Measurements from ENCODE around the gene LGR6. TPM values are rescaled to one million over a fixed set of nuclear protein-coding genes. Genes with fewer than 3 reads are reported as not detected.
"Not testable (repeated sequence)": the region's sequence is repeated elsewhere in the genome, so short reads cannot be mapped to it uniquely, and the experiment has no call there.

Gene LGR6
- total and polyA plus RNA-seq, 5 experiments from 2014 or later = 0.25 to 6.2 (median 0.47) TPM; not detected in 2

GRCh38 chr1:202160377-202160940 lies 33.1 kb upstream of the LGR6 start, which contains the start of gene PTPN7:
TSS of gene PTPN7 (minus strand) at chr1:202160602. CDS start at chr1:202159402, 1,200 bp downstream.
- ATAC-seq (peak; percentile 76 to 78), DNase-seq (peak; percentile 67 to 88 (median 82))
- no peaks in the 10 kb centered on the region for H3K27me3 Mint-ChIP-seq
- peak within 1 kb of the TSS; percentile 96 to 99 (median 98) for H3K27ac Mint-ChIP-seq
- peaks cover 0 to 26% (median 2%) of the 10 kb centered on the region in 3 donors for H3K36me3 Mint-ChIP-seq
- POLR2A ChIA-PET = interaction anchor here (0.6 to 4.7 kb wide), 6 partner anchors 15 to 765 kb away, joined by 3 to 55 read pairs (median 3); partner anchors contain the start of genes ARL8A, PPP1R12B and UBE2T
- H3K4me3 Mint-ChIP-seq = peak within 1 kb of the TSS; percentile 93 to 100 (median 98)
- H3K4me1 Mint-ChIP-seq = peaks cover 47 to 87% (median 84%) of the 10 kb centered on the region in 4 donors
- H3K9me3 Mint-ChIP-seq = peaks cover 0 to 1% (median 0%) of the 10 kb centered on the region in 9 donors

GRCh38 chr1:202161151-202162046 lies 32.2 kb upstream of the LGR6 start:
- Mint-ChIP-seq H3K27ac (peak overlapping the region in 9 of 10 donors; percentile 55 to 99 (median 97)), H3K27me3 (no peaks in the 10 kb centered on the region), H3K9me3 (peaks cover 0 to 1% (median 0%) of the 10 kb centered on the region in 9 donors), H3K4me3 (peak overlapping the region; percentile 93 to 100 (median 98)), H3K36me3 (peaks cover 0 to 16% (median 2%) of the 10 kb centered on the region in 3 donors), H3K4me1 (peaks cover 44 to 90% (median 87%) of the 10 kb centered on the region in 4 donors)
- peak in 2 of 10 donors; percentile 18 to 52 for DNase-seq
- POLR2A ChIA-PET = interaction anchor here (0.7 to 4.7 kb wide), 4 partner anchors 10 to 187 kb away, joined by 3 to 55 read pairs (median 4); partner anchors contain the start of genes ARL8A, PPP1R12B and UBE2T
- no peak for ATAC-seq

DNA sequence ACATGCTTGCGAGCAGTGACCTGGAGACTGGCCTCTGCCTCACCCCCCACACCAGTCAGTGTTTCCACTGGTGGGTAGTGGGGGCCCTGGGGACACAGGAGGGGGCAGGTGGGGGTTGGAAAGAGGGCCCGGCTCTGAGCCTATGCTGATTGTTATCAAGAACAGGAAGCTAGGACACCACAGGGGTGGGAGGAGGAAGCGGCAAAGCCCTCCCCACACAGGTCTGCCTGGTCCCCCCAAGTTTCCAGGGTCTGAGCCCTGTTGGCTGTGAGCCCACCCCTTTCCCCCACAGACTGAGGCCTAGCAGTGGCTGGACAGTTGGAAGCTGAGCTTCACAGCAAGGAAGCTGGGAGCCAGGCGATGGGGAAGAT lies 31.6 kb upstream of the LGR6 start:
- DNase-seq (peak in 4 of 10 donors; percentile 22 to 69 (median 40)), ATAC-seq (peak in 1 of 2 donors; percentile 8)
- Mint-ChIP-seq H3K4me1 (peaks cover 44 to 93% (median 89%) of the 10 kb centered on the region in 4 donors), H3K9me3 (peaks cover 0 to 1% (median 0%) of the 10 kb centered on the region in 9 donors), H3K36me3 (peaks cover 0 to 12% (median 2%) of the 10 kb centered on the region in 3 donors), H3K27me3 (no peaks in the 10 kb centered on the region), H3K4me3 (peak overlapping the region; percentile 25 to 100 (median 98)), H3K27ac (peak overlapping the region in 8 of 10 donors; percentile 20 to 99 (median 76))
- POLR2A ChIA-PET = interaction anchor here (0.6 to 4.7 kb wide), 3 partner anchors 10 to 17 kb away, joined by 5 to 55 read pairs (median 5); partner anchors contain the start of gene ARL8A

DNA sequence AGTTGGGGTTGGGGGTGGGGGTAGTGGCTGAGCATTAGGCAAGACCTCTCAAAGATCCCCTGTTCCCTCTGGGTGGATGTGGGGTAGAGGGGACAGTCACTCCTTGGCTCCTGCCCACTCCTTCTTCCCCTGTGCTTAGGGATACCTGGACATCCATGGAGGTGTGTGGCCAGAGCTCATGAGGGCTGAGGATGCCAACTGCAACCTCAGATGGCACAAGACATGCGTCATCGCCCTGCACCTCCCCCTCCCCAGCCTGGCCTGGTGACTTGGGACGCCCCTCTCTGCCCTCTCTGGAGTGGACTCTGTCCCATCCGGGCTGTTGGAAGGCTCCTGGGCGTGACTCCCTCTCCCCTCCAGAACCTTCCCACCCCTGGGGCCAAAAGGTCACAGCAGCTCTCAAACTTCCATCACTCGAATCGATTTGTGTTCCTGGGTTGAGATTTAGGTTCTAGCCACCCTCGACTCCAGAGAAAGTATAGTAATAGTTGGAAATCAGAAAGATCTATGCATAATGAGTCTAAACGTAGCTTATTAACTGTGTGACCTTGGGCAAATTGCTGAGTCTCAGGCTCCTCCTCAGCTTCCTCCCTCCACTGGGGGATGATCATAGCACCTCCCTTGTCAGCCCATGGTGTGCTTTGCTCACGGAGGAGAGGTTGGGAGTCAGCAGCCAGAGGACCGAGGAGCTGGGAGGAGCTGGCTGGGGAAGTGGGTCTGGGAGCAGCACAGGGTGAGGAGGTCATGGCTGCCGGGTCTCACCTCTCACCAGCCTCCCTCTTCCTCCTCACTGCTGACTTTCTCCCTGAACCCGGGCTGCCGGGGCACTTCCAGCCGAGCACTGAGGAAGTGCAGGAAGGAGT lies 30.9 kb upstream of the LGR6 start:
- Mint-ChIP-seq H3K9me3 (peaks cover 0 to 1% (median 0%) of the 10 kb centered on the region in 9 donors), H3K27ac (peak overlapping the region; percentile 33 to 99 (median 76)), H3K27me3 (no peaks in the 10 kb centered on the region), H3K36me3 (peaks cover 0 to 6% (median 2%) of the 10 kb centered on the region in 3 donors), H3K4me3 (peak overlapping the region; percentile 40 to 100 (median 96)), H3K4me1 (peaks cover 43 to 89% (median 85%) of the 10 kb centered on the region in 4 donors)
- ATAC-seq (no peak), DNase-seq (peak in 1 of 10 donors; percentile 59)
- POLR2A ChIA-PET = interaction anchor here (0.6 to 4.7 kb wide), 4 partner anchors 9 to 17 kb away, joined by 3 to 55 read pairs (median 5); partner anchors contain the start of gene ARL8A

DNA sequence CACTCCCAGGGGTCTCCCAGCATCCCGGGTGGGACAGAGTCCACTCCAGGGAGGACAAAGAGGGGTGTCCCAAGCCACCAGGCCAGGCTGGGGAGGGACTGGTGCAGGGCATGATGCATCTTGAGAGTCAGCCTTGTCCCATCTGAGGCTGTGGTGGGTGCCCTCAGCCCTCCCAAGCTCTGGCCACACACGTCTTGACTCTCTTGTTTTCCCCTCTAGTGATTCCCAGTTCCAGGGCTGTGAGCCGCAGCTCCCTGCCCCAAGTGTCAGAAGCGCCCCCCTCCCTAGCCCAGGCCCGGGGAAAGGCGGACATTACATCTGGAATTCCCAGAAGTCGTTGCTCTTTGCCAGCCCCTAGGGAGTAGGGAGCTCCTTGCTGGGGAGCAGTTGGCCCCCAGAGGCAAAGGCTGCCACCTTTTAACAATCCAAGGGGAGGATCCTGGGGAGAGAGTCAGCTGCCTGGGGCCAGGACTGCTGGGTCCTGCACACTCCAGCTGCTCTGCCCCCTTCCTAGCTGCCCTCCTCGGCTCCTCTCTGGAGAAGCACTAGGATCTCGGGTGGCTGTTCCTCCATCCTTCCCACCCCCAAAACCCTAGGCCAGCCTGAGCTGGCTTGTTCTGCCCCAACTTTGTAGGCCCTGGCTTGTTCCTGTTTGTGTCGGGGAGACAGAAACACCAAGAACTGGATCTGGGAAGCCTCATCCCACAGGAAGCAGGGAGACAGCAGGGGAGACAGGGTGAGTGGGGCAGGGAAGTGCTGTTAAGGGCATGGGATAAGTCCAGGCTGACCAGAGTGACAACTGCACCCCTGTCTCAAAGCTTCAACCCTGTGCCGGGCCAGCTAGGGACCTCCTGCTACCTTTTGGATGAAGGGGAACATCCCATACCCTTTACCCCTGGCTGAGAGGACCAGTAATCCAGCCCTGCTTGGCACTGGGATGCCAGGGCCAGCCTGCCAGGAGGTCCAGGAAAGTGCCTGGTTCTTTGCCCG lies 30.0 kb upstream of the LGR6 start:
- Mint-ChIP-seq H3K36me3 (peaks cover 0 to 2% (median 0%) of the 10 kb centered on the region in 3 donors), H3K4me1 (peaks cover 43 to 80% (median 76%) of the 10 kb centered on the region in 4 donors), H3K9me3 (peaks cover 0 to 1% (median 0%) of the 10 kb centered on the region in 9 donors), H3K27ac (peak overlapping the region in 7 of 10 donors; percentile 73 to 97 (median 79)), H3K27me3 (no peaks in the 10 kb centered on the region), H3K4me3 (peak overlapping the region; percentile 3 to 100 (median 79))
- POLR2A ChIA-PET = interaction anchor here (0.9 to 1.2 kb wide), 2 partner anchors 9 to 20 kb away, joined by 3 read pairs; no protein-coding TSS in a partner anchor
- ATAC-seq (no peak), DNase-seq (peak in 1 of 10 donors; percentile 56)

GRCh38 chr1:202164271-202165037 lies 29.1 kb upstream of the LGR6 start:
- Mint-ChIP-seq H3K4me3 (peak overlapping the region; percentile 51 to 100 (median 76)), H3K36me3 (peaks cover 0 to 1% (median 0%) of the 10 kb centered on the region in 3 donors), H3K27ac (peak overlapping the region; percentile 26 to 91 (median 78)), H3K9me3 (peaks cover 0 to 1% (median 0%) of the 10 kb centered on the region in 9 donors), H3K4me1 (peaks cover 36 to 71% (median 67%) of the 10 kb centered on the region in 4 donors), H3K27me3 (no peaks in the 10 kb centered on the region)
- POLR2A ChIA-PET = interaction anchor here (0.9 to 1.1 kb wide), 2 partner anchors 10 to 25 kb away, joined by 3 to 5 read pairs; no protein-coding TSS in a partner anchor
- ATAC-seq (peak; percentile 79 to 86), DNase-seq (peak; percentile 50 to 90 (median 80))

- Mint-ChIP-seq H3K4me1 (peaks cover 30 to 62% (median 61%) of the 10 kb centered on the region in 4 donors), H3K27me3 (no peaks in the 10 kb centered on the region), H3K4me3 (peak overlapping the region in 9 of 10 donors; percentile 51 to 100 (median 73)), H3K27ac (peak overlapping the region in 7 of 10 donors; percentile 26 to 89 (median 72)), H3K9me3 (no peaks in the 10 kb centered on the region), H3K36me3 (no peaks in the 10 kb centered on the region)
- DNase-seq (no peak), ATAC-seq (no peak)
- POLR2A ChIA-PET = interaction anchor here (0.8 to 1.1 kb wide), 3 partner anchors 11 to 24 kb away, joined by 3 to 5 read pairs (median 3); partner anchors contain the start of gene ARL8A
Observed at GRCh38 chr1:202165267-202165941, 28.2 kb upstream of the LGR6 start.

DNA sequence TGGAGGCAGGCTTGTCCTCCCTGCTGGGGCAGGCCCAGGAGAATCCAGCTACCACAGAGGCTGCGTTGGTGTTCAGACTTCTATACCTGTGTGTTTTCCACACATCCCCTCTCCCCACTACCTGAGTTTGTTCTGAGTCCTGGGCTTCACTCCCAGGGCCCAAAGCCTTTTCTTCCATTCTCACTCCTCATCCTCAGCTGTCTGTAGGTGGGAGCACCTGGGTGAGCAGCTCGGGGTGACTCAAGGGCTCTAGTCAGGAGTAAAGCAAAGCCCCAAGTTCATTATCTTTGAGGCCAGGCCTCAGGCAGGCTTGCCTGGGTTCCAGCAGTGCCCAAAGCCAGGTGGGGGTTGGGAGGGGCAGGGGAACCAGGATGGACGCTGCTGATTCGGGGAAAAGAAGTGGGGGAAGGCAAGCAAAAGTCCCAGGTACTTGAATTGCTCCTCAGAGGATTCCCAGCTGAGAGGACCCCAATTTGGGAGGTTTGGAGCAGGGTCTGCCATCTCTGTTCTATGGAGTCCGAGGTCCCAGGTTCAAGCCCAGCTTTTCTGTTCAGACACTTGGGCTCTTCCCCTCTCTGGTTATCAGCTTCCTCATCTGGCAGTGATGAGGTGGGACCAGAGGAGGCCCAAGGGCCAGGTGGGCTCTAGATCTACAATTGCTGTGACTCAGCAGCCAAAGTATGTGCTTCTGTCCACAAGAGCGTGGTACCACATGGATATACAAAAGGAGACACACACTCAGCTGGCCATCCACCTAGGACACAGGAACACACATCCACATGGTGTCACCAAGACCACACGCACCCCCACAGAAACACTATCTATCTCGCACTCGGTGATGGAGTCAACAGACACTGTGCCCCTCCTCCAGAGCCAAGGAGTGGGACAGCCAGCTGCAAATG lies 27.4 kb upstream of the LGR6 start:
- DNase-seq = no peak
- Mint-ChIP-seq H3K4me3 (peak overlapping the region in 4 of 10 donors; percentile 2 to 56 (median 28)), H3K4me1 (peaks cover 24 to 60% (median 57%) of the 10 kb centered on the region in 4 donors), H3K9me3 (no peaks in the 10 kb centered on the region), H3K27ac (peak overlapping the region in 3 of 10 donors; percentile 36 to 85 (median 61)), H3K27me3 (no peaks in the 10 kb centered on the region), H3K36me3 (no peaks in the 10 kb centered on the region)
- POLR2A ChIA-PET = no interaction called here
- ATAC-seq = no peak

- Mint-ChIP-seq H3K4me3 (peak overlapping the region in 1 of 10 donors; percentile 6), H3K4me1 (peaks cover 21 to 52% (median 48%) of the 10 kb centered on the region in 4 donors), H3K27ac (peak overlapping the region in 2 of 10 donors; percentile 36 to 61)
- H3K27me3 Mint-ChIP-seq, ATAC-seq, POLR2A ChIA-PET, H3K9me3 Mint-ChIP-seq, DNase-seq, H3K36me3 Mint-ChIP-seq: not testable (repeated sequence)
Observed at GRCh38 chr1:202167054-202167453, 26.5 kb upstream of the LGR6 start.
